ENCODE results near the gene KDM4B.

Gene KDM4B

DNA sequence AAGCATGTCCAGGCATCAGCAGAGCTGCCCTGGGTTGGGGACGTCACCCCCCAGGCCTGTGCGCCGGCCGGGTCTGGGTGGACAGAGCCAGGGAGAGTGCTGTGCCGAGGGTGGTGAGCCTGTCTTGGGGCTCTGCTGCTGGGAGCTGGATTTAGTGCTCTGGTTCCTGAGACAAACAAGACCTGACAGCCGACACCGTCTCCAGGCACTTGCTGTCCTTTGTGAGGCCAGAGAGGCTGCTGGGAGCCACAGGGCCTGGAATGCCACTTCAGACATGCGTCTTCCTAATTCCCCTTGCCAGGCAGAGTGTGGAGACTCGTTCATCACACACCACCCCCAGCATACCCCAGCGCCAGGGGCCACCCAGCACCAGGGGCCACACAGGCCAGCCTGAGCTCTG is 165.8 kb downstream of the KDM4B start:
- no peak for DNase-seq (ENCODE audit: low read depth in 2 of 2)

DNA sequence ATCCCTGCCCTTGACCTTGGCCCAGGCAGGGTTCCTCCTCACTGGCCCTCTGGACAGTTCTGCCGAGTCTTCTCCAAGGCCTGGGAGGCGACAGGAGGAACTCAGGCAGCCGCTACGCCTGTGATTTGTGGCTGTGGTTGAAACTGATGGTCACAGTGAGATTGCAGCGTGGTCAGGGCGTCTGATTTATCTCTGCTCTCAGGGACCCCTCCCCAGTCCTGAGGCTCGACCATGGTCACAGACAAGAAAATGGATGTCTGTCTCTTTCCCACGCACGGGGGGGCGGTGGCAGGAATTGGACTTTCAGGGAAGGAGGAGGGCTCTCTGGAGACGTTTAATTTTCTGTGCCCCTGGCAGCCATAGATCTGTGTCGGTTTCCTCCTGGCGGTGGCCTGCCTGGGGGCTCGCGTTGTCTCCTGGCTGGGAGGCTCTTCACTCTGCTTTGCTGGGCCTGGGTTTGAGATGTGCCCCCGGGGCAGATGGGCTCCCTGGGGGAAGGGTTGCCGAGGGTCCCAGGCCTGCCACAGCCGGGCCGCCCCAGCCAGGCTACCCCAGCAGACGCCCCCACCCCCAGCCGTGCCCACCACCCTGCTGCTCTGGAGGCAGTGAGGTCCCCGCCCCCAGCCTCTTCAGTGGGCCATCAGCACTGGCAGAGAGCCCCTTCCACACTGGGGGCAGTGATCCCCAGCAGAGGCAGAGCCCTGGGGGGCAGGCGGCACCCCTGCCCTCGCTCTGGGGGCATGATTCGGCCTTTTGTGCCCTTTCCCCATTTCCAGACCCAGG is 167.4 kb downstream of the KDM4B start:
- DNase-seq (ENCODE audit: low read depth in 2 of 2), result no peak

DNA sequence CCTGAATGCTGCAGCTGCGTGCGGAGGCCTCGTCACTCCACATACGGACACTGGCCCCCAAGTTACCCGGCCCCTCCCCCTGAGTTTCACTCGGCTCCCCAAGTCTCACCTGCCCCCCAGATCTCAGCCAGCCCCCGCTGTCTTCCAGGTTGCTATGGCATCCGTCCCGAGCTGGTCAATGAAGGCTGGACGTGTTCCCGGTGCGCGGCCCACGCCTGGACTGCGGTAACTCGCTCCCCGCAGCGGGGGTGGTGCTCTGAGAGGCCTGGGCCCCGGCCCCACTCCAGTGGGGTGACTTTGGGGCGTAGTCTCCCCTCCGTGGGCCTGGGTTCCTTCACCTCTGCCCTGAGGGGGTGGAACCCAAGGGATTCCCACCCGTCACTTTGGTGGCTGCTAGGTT is 168.2 kb downstream of the KDM4B start:
- DNase-seq (ENCODE audit: low read depth in 2 of 2), result no peak

DNA sequence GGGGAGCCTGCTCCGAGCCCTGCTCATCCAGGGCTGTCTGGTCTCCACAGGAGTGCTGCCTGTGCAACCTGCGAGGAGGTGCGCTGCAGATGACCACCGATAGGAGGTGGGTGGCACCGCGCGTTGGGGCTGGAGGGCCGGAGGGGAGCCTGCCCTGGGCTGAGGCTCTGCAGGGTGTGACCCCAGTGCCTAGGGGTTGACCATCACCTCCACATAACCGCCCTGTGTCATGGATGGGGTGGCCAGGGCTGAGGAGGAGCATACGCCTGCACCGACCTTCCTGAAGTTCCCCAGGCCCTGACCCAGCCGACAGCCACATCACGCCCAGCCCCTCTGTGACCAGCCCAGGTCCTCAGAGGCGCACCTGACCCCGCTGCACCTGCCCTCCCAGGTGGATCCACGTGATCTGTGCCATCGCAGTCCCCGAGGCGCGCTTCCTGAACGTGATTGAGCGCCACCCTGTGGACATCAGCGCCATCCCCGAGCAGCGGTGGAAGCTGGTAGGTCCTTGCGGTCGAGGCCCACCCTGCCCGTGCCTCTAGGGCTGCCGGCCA is 168.7 kb downstream of the KDM4B start:
- no peak for DNase-seq (ENCODE audit: low read depth in 2 of 2)

DNA sequence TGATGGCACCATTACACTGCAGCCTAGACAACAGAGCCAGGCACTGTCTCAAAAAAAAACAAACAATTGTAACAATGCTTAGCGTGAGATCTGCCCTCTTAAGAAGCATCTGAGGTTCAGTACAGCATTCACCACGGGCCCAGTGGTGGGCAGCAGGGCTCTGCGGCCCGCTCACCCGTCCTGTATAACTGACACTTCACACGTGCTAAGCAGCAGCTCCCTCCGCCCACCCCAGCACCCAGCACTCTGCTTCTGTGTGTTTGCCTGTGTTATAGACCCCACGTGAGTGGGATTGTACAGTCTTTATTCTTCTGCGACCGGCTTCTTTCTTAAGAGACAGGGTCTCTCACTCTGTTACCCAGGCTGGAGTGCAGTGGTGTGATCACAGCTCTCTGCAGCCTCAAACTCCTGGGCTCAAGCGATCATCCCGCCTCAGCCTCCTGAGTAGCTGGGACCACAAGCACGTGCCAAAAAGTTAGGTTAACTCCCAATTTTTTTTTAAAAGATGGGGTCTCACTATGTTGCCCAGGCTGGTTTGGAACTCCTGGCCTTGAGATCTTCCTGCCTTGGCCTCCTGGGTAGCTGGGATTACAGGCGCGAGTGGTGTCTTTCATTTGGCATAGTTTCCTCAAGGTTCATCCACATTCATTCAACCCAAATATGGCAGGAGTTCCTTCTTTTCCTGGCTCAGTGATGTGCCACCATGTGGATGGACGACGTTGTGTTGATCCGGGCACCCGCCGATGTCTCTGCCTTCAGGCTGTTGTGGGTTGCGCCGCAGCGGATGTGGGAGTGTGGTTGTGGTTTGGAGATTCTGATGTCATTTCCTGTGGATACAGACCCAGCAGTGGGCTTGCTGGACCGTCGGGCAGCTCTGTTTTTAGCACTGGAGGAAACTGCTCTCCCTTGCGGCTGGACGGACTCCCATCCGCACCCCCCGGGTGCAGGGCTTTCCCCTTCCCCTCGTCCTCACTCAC is 170.0 kb downstream of the KDM4B start:
- DNase-seq (ENCODE audit: low read depth in 2 of 2), result peak in 1 of 2 experiments; percentile 10

DNA sequence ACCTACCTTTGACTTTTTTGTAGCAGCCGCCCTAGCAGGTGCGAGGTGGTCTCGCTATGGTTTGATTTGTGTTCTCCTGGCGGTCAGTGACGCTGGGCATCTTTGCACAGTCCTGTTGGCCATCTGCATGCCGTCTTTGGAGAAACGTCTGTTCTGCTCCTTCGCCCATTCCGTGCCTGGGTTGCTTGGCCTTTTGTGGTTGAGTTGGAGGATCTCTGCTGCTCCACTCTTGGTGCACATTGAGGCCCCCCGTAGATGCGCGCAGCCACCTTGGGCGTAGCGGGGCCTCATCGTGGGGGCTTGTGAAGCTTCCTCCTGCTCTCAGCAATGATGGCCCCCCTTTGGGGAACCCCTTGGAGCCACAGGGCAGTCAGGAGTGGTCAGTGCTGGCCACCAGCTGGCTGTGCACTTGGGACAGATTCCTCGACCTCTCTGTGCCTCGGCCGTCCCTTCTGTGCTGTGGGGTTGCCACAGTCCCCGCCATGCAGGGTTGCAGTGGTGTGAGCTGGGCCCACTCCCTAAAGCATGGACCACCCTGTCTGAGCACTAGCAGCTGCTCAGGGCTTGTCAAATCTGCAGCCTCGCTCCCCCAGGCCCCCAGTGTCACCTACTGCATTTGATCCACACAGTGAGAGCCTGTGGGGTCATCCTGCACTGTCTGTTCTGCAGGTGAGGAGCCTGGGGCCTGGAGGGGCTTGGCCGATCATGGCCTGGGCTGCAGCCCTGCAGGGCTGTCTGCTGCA is 170.8 kb downstream of the KDM4B start:
- no peak for DNase-seq (ENCODE audit: low read depth in 2 of 2)

DNA sequence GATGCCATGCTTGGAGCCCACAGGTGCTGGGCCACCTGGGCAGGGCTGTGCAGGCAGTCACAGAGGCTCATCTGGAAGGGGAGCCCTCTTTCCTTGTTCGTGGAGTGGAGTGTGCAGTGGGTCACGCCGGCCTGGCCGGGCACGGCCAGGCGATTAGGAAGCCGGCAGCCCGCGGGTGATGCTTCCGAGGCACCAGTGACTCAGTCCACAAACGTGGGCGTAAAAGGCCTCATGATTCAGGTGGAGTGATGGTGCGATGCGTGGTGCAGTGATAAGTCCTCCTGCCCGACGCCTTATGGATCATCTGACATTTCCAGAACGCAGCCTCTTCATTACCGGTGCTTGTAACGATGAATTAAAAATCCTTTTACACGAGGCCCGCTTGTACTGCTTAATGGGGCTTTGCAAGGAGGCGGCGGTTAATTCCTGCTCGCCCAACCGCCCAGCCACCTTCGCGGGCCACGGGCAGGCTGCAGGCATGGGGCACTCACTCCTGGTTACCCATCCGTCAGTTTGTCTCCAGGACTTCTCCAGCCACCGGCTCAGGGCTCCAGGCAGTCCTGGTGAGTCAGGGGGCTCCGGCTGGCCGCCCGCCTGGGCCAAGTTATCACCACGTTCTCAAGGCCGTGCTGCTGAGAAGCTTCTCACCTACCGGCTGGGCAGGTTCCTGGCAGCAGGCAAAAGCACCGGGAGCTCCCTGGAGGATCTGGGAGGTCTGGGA is 172.4 kb downstream of the KDM4B start:
- no peak for DNase-seq (ENCODE audit: low read depth in 2 of 2)

DNA sequence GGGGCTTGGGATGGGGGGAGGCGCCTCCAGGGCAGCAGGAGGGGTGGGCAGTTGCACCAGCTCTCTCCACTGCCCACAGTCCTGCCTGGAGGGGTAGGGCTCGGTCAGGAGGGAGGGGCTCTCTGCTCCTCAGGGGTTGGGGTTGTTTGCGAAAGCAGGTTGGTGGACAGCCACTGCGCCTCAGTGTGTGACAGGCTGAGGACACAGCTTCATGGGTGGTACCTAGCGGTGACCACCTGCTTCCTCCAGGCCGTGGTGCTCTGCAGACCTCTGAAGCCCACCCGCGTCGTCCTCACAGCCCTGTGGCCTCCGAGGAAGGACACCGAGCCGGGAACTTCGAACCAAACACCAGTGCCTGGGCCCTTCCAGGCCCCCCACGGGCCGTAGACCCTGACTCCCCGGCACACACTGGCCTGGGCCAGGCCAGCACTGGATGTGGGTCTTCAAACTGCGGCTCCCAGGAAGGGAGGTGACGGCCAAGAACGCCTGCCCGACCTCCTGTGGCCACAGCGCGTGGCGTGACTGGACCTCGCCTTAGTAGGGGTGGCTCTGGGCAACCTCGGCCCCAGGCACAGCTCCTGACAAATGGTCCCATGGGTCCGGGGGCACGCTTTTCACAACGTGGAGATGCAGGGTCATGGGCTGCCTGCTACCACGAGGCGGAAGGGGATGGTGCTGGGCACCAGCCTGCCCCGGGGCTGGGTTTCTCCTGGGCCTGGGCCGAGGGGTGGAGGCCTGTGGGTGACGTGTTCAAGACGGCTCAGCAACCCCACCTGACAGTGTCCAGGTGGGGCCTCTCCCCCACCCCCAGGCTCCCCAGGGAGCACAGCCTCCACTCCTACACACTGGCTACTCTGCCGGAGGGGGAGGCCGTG is 173.2 kb downstream of the KDM4B start:
- no peak for DNase-seq (ENCODE audit: low read depth in 2 of 2)

DNA sequence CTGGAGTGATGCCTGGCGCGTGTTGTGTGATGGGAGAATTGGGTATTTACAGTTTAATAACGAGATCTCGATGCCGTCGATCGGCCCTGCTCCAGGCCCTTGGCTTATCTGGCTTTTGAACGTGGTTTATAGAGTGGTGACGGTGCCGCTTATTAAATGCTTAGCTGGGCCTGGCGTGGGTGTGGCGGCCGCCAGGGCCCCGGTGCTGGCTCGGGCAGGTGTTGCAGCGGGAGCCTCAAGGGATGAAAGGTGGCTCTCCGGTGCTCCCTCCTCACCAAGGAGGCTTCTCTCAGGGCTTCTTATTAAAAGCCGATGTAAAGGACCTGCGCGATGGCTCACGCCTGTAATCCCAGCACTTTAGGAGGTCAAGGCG is 173.8 kb downstream of the KDM4B start:
- no peak for DNase-seq (ENCODE audit: low read depth in 2 of 2)

DNA sequence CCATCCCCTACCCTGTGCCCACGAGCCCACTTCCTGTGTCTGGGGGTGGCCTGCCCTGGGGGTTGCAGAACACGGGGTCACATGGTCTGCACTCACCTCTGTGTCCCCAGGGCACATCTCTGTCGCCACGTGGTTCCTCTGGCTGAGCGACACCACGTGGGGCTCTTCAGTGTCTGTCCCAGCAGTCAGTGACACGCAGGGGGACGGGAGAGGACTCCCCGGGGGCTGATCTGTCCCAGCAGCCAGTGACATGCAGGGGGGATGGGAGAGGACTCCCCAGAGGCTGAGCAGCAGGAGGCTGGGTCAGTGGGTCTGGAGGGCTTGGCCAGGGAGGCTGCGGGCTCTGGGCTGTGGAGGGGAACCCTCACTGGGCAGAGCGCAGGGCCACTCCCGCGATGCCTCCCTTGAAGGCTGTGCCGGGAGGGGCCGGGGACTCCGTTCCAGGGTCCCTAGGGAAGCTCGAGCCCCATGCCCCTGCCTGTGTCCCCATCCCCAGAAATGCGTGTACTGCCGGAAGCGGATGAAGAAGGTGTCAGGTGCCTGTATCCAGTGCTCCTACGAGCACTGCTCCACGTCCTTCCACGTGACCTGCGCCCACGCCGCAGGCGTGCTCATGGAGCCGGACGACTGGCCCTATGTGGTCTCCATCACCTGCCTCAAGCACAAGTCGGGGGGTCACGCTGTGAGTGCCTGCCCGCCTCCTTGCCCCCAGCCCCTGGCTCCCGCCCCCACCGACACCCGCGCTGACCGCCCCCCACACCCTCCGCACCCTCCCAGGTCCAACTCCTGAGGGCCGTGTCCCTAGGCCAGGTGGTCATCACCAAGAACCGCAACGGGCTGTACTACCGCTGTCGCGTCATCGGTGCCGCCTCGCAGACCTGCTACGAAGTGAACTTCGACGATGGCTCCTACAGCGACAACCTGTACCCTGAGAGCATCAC is 174.8 kb downstream of the KDM4B start:
- no peak for DNase-seq (ENCODE audit: low read depth in 2 of 2)

DNA sequence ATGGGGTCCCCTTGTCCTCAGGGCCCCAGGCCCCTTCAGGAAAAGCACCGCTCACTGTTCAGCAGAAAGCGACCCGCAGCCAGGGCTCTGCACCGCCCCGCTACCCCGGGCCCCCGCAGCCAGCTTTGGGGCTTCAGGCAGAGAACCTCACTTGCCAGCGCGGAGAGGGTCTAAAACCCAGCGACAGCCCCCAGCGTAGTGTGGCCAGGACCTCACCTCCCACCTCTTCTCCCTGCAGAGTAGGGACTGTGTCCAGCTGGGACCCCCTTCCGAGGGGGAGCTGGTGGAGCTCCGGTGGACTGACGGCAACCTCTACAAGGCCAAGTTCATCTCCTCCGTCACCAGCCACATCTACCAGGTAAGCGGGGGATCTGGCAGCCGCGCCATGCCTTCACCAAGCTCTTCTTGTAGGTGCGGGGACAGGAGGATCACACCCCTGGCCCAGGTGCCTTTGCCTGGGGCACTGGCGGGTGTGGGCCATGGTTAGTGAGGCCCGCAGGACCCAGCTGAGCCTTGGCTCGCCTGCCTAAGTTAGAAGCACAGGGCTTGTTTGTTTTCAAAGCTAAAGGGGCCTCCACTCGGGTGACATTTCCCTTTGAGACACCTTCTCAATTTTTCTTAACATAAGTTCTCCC is 175.7 kb downstream of the KDM4B start:
- no peak for DNase-seq (ENCODE audit: low read depth in 2 of 2)

DNA sequence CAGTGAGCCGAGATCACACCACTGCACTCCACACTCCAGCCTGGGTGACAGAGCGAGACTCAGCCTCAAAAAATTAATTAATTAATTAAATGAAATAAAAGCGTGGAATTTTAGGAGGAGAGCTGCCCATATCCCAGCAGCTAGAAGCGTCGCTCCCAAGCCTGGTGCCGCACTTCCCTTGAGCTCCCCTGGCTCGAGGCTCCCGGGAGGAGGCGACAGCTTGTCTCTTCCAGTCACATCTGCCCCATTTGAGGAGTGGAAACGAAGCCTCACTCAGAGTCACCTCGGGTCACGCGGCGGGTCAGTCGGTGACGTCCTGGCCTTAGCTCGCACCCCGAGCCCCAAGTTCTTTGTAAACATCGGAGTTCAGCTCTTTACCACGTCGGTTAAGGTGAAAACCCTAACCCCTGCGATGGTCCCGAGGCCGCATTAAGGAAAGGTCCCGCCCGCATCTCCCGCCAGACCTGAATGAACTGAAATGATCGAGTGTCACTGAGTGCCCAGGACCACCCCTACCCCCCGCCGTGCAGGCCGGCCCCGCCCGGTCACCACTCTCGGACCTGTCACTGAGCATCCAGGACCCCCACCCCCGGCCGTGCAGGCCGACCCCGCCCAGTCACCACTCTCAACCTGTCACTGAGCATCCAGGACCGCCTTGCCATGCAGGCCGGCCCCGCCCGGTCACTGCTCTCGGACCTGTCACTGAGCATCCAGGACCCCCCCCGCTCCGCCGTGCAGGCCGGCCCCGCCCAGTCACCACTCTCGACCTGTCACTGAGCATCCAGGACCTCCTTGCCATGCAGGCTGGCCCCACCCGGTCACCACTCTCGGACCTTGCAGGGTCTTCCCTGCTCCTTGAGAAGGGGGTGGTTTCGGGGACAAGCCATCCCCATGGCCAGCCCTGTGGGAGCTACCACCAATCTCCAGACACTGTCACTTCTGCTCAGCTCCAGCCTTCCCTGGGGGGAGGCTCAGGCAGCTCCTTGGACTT is 176.9 kb downstream of the KDM4B start:
- no peak for DNase-seq (ENCODE audit: low read depth in 2 of 2)

DNA sequence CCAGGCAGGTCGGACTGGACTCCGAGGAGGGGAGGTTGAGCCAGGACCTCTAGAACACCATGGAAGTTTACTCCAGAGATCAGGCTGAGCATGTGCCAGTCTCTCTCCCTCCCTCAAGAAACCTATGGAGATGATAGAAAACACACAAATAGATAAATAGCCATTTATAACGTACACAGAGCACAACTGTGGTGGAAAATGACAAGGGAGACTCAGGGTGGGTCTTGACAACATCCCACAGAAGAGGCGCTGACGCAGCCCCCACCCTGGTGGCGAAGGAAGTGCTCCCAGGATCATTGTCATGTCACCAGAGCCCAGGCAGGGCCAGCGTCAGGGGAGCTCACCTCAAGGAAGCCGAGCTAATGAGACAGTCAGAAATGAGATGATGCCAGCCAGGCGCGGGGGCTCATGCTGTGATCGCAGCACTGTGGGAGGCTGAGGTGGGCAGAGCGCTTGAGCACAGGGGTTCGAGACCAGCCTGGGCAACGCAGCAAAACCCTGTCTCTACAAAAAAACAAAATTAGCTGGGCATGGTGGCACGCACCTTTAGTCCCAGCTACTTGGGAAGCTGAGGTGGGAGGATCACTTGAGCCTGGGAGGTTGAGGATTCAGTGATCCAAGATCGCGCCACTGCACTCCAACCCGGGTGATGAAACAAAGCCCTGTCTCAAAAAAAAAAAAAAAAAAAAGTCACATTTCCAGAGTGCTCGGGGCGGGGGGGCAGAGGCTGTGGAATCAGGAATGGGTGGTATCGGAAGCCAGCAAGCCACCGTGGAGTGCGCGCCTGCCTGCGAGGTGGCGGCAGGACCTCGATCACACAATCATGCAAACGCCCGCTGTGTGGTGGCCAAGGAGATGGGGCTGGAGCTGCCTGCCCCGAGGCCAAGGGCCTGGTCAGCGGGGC is 178.4 kb downstream of the KDM4B start:
- no peak for DNase-seq (ENCODE audit: low read depth in 2 of 2)

DNA sequence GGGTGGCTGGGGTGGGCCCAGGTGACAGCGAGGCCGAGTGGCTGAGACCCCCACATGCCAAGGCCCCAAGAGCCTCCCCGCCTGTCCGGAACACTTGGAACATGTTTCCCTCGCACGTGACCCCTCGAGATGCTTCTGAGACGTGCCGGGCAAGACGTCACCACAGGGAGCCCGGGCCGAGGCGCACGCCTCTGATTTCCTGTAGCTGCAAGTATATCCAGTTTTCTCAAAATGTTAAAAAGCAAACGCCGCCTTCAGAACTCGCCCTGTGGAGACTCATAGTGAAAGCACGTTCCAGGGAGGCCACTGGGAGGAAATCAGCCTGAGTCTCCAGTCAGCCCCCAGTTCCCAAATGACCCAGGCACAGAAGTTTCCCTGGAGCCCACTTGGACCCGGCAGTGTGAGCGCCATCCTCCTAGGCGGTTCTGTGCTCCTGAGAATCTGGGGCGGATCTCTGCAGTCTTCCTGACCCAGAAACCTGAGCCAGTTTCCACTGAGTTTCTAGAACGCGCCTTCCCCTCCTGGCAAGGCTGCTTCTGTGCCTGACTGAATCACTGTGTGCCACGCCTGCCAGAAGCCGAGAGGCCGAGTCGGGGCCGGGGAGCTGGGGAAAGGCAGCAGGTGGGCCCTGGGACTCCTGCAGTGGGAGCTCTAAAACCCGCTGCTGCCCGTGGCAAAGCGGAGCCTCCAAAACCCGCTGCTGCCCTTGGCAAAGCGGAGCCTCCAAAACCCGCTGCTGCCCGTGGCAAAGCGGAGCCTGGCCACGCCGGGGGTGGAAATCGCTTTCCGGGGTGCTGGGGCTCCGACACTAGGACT is 179.3 kb downstream of the KDM4B start:
- no peak for DNase-seq (ENCODE audit: low read depth in 2 of 2)

DNA sequence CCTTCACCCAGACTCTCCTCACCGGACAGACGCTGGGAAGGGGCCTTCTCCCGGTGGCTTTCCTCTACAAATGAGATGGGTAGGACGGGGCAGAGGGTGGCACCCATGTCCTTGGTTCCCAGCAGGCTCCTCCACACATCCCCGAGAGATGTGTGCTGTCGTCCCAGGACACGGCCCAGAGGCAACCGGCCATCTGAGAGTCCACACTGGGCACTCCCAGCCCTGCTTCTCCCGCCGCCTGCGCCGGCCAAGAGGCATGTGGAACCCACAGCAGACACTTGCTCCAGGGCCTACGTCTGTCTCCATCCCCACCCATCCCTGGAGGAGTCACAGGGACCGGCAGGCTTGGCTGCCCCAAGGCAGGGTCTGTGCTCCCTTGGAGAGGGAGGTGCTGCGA is 179.9 kb downstream of the KDM4B start:
- DNase-seq (ENCODE audit: low read depth in 2 of 2), result no peak

Measured in fibroblast of skin of left quadriceps (primary cell).